HG03354 (cell line): ENCODE measurements around the gene ANO4.

Experiments
- ATAC-seq: cut with Tn5 transposase; IDR thresholded peaks from one replicate; pipeline ENCODE4 v1.9.1; 2021; ENCODE audit warnings: mild to moderate bottlenecking; ENCODE audit not compliant: unreplicated experiment, poor library complexity, severe bottlenecking

The ANO4 gene

GRCh38 chr12:100800723-100801122 lies 6.1 kb downstream of the ANO4 start:
- no peak for ATAC-seq

- ATAC-seq, result no peak
These were observed 6.7 kb downstream of the ANO4 start for GRCh38 chr12:100801320-100801719.

GRCh38 chr12:100808777-100809176 lies 14.2 kb downstream of the ANO4 start:
- no peak for ATAC-seq

- no peak for ATAC-seq
These were observed 25.7 kb downstream of the ANO4 start for GRCh38 chr12:100820314-100820713.

GRCh38 chr12:100823963-100824362 lies 29.4 kb downstream of the ANO4 start:
- ATAC-seq, result no peak

- ATAC-seq, result no peak
These were observed 29.9 kb downstream of the ANO4 start for GRCh38 chr12:100824476-100824875.

- no peak for ATAC-seq
These were observed 31.7 kb downstream of the ANO4 start for GRCh38 chr12:100826323-100826722.

GRCh38 chr12:100827901-100828520 lies 33.4 kb downstream of the ANO4 start:
- ATAC-seq, result no peak

GRCh38 chr12:100830003-100830795 lies 35.6 kb downstream of the ANO4 start:
- ATAC-seq, result no peak

GRCh38 chr12:100833282-100833681 lies 38.7 kb downstream of the ANO4 start:
- no peak for ATAC-seq

- no peak for ATAC-seq
These were observed 46.2 kb downstream of the ANO4 start for GRCh38 chr12:100840748-100841147.

GRCh38 chr12:100842156-100842555 lies 47.6 kb downstream of the ANO4 start:
- no peak for ATAC-seq

GRCh38 chr12:100843061-100843460 lies 48.5 kb downstream of the ANO4 start:
- no peak for ATAC-seq

GRCh38 chr12:100845095-100845494 lies 50.5 kb downstream of the ANO4 start:
- ATAC-seq, result no peak

- no peak for ATAC-seq
These were observed 57.1 kb downstream of the ANO4 start for GRCh38 chr12:100851637-100852036.

GRCh38 chr12:100857418-100857817 lies 62.8 kb downstream of the ANO4 start:
- no peak for ATAC-seq

GRCh38 chr12:100857971-100858370 lies 63.4 kb downstream of the ANO4 start:
- no peak for ATAC-seq

- ATAC-seq, result no peak
These were observed 64.1 kb downstream of the ANO4 start for GRCh38 chr12:100858656-100859055.

GRCh38 chr12:100859063-100859627 lies 64.6 kb downstream of the ANO4 start:
- ATAC-seq, result no peak

GRCh38 chr12:100860611-100861010 lies 66.0 kb downstream of the ANO4 start:
- ATAC-seq, result no peak

GRCh38 chr12:100862676-100863075 lies 68.1 kb downstream of the ANO4 start:
- ATAC-seq, result no peak
